ENCODE results near the gene GNAI3.

DNA sequence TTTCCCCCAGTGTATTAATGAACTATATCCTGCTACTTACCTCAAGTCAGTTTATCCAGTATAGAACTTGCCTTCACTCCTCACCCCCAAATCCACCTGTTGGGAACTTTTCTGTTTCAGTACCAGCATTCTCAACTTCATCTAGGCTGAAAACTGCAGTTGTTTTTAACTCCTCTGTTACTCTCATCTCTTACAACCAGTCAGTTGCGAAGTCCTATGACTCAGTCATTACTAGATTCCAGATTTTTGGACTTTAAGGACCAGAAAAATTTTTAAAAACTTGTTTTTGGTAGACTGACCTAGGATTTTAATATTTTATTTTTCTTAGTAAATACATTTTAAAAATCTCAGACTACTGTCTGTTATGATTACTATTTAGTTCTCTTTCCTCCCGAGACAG lies 8.1 kb downstream of the GNAI3 start:
- TF ChIP-seq, protein P1, sequence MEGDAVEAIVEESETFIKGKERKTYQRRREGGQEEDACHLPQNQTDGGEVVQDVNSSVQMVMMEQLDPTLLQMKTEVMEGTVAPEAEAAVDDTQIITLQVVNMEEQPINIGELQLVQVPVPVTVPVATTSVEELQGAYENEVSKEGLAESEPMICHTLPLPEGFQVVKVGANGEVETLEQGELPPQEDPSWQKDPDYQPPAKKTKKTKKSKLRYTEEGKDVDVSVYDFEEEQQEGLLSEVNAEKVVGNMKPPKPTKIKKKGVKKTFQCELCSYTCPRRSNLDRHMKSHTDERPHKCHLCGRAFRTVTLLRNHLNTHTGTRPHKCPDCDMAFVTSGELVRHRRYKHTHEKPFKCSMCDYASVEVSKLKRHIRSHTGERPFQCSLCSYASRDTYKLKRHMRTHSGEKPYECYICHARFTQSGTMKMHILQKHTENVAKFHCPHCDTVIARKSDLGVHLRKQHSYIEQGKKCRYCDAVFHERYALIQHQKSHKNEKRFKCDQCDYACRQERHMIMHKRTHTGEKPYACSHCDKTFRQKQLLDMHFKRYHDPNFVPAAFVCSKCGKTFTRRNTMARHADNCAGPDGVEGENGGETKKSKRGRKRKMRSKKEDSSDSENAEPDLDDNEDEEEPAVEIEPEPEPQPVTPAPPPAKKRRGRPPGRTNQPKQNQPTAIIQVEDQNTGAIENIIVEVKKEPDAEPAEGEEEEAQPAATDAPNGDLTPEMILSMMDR (IDR thresholded peaks at IDR 0.05) = no peak
- no peak for TF ChIP-seq POLR2A (IDR thresholded peaks at IDR 0.05)

All from heart left ventricle (tissue), 13 donors.